Measurements from ENCODE around the gene TULP3. TPM values are rescaled to one million over a fixed set of nuclear protein-coding genes. Genes with fewer than 3 reads are reported as not detected.
A peak's percentile ranks its signal among the peaks of the same experiment; 100 is the strongest.

TULP3 gene
- total and polyA plus RNA-seq, 2 donors (not counting 1 experiment from before 2014, with no cell fraction given) = 39.3 to 47.0 TPM

- H3K79me2 ChIP-seq (ENCODE audit: control insufficient read depth, insufficient read depth, low read length) = peaks cover 61% of the 10 kb centered on the region
- no peak overlapping the region for H3K9ac ChIP-seq (ENCODE audit: insufficient read depth, low read length)
These were observed 4.4 kb downstream of the TULP3 start for GRCh38 chr12:2895051-2895451.

GRCh38 chr12:2895511-2895910, 4.8 kb downstream of the TULP3 start:
- Histone ChIP-seq H3K79me2 (ENCODE audit: control insufficient read depth, insufficient read depth, low read length) (peaks cover 63% of the 10 kb centered on the region), H3K27ac (ENCODE audit: insufficient read depth, low read length) (no peak overlapping the region), H3K9ac (ENCODE audit: insufficient read depth, low read length) (no peak overlapping the region), H4K20me1 (ENCODE audit: control insufficient read depth, extremely low read depth, insufficient read depth, low read length) (no peaks in the 10 kb centered on the region), H3K4me1 (ENCODE audit: control insufficient read depth, extremely low read depth, insufficient read depth, low read length) (peaks cover 2% of the 10 kb centered on the region), H2AFZ (ENCODE audit: low read length) (no peak overlapping the region), H3K4me2 (ENCODE audit: extremely low read depth, insufficient read depth, low read length) (no peak overlapping the region), H3K4me3 (replicated peaks in 1 of 4; ENCODE audit: control extremely low read depth in 1 of 4, insufficient read depth in 1 of 4, low read depth in 3 of 4, low read length in 4 of 4) (no peak overlapping the region), H3K36me3 (ENCODE audit: control insufficient read depth, insufficient read depth, low read length) (peaks cover 1% of the 10 kb centered on the region), H3K9me3 (ENCODE audit: control insufficient read depth, insufficient read depth, low read depth, low read length) (no peaks in the 10 kb centered on the region), H3K27me3 (ENCODE audit: control insufficient read depth, insufficient read depth, low read length) (no peaks in the 10 kb centered on the region)
- TF ChIP-seq, protein P1, sequence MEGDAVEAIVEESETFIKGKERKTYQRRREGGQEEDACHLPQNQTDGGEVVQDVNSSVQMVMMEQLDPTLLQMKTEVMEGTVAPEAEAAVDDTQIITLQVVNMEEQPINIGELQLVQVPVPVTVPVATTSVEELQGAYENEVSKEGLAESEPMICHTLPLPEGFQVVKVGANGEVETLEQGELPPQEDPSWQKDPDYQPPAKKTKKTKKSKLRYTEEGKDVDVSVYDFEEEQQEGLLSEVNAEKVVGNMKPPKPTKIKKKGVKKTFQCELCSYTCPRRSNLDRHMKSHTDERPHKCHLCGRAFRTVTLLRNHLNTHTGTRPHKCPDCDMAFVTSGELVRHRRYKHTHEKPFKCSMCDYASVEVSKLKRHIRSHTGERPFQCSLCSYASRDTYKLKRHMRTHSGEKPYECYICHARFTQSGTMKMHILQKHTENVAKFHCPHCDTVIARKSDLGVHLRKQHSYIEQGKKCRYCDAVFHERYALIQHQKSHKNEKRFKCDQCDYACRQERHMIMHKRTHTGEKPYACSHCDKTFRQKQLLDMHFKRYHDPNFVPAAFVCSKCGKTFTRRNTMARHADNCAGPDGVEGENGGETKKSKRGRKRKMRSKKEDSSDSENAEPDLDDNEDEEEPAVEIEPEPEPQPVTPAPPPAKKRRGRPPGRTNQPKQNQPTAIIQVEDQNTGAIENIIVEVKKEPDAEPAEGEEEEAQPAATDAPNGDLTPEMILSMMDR (conservative IDR thresholded peaks at IDR 0.05 in 1 of 2, IDR thresholded peaks at IDR 0.05 in 1 of 2; ENCODE audit: low read depth in 1 of 2, low read length in 2 of 2) = no peak
- no peak for TF ChIP-seq EZH2 (IDR thresholded peaks at IDR 0.05; ENCODE audit: low read length, missing control alignments)
- DNase-seq (ENCODE audit: low read depth in 2 of 2) = no peak

More at GRCh38 chr12:2895051-2895451, 4.4 kb downstream of the TULP3 start:
- H4K20me1 ChIP-seq (ENCODE audit: control insufficient read depth, extremely low read depth, insufficient read depth, low read length) = no peaks in the 10 kb centered on the region
- H3K9me3 ChIP-seq (ENCODE audit: control insufficient read depth, insufficient read depth, low read depth, low read length) = no peaks in the 10 kb centered on the region
- no peak overlapping the region for H3K4me3 ChIP-seq (replicated peaks in 1 of 4; ENCODE audit: control extremely low read depth in 1 of 4, insufficient read depth in 1 of 4, low read depth in 3 of 4, low read length in 4 of 4)
- H3K36me3 ChIP-seq (ENCODE audit: control insufficient read depth, insufficient read depth, low read length) = peaks cover 1% of the 10 kb centered on the region
- peaks cover 5% of the 10 kb centered on the region for H3K4me1 ChIP-seq (ENCODE audit: control insufficient read depth, extremely low read depth, insufficient read depth, low read length)
- DNase-seq (ENCODE audit: low read depth in 2 of 2) = peak; percentile 13 to 14
- H3K4me2 ChIP-seq (ENCODE audit: extremely low read depth, insufficient read depth, low read length) = no peak overlapping the region
- H3K27ac ChIP-seq (ENCODE audit: insufficient read depth, low read length) = peak overlapping the region; percentile 7
- no peaks in the 10 kb centered on the region for H3K27me3 ChIP-seq (ENCODE audit: control insufficient read depth, insufficient read depth, low read length)
- no peak for TF ChIP-seq EZH2 (IDR thresholded peaks at IDR 0.05; ENCODE audit: low read length, missing control alignments)
- TF ChIP-seq, protein P1 (conservative IDR thresholded peaks at IDR 0.05 in 1 of 2, IDR thresholded peaks at IDR 0.05 in 1 of 2; ENCODE audit: low read depth in 1 of 2, low read length in 2 of 2) = no peak
- H2AFZ ChIP-seq (ENCODE audit: low read length) = no peak overlapping the region

DNA sequence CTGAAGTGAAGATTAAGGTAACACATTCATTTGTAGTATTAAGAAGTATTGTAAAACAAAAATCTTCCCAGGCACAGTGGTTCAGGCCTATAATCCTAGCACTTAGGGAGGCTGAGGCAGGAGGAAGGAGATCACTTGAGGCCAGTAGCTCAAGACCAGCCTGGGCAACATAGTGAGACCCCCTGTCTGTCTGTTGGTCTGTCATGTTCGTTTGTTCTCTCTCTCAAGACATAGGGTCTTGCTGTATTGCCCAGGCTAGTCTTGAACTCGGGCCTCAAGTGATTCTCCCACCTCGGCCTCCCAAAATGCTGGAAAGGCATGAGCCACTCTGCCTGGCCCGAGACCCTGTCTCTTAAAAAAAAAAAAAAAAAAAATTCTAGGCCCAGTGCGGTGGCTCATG, 6.7 kb downstream of the TULP3 start:
- Histone ChIP-seq H3K79me2 (ENCODE audit: control insufficient read depth, insufficient read depth, low read length) (peaks cover 57% of the 10 kb centered on the region), H3K27ac (ENCODE audit: insufficient read depth, low read length) (no peak overlapping the region), H2AFZ (ENCODE audit: low read length) (no peak overlapping the region), H3K4me3 (replicated peaks in 1 of 4; ENCODE audit: control extremely low read depth in 1 of 4, insufficient read depth in 1 of 4, low read depth in 3 of 4, low read length in 4 of 4) (no peak overlapping the region), H3K9ac (ENCODE audit: insufficient read depth, low read length) (no peak overlapping the region), H3K36me3 (ENCODE audit: control insufficient read depth, insufficient read depth, low read length) (peaks cover 1% of the 10 kb centered on the region), H3K9me3 (ENCODE audit: control insufficient read depth, insufficient read depth, low read depth, low read length) (no peaks in the 10 kb centered on the region), H3K4me2 (ENCODE audit: extremely low read depth, insufficient read depth, low read length) (no peak overlapping the region), H3K27me3 (ENCODE audit: control insufficient read depth, insufficient read depth, low read length) (no peaks in the 10 kb centered on the region), H3K4me1 (ENCODE audit: control insufficient read depth, extremely low read depth, insufficient read depth, low read length) (peaks cover 2% of the 10 kb centered on the region), H4K20me1 (ENCODE audit: control insufficient read depth, extremely low read depth, insufficient read depth, low read length) (peaks cover under 1% of the 10 kb centered on the region)
- DNase-seq (ENCODE audit: low read depth in 2 of 2) = no peak
- TF ChIP-seq, protein P1 (conservative IDR thresholded peaks at IDR 0.05 in 1 of 2, IDR thresholded peaks at IDR 0.05 in 1 of 2; ENCODE audit: low read depth in 1 of 2, low read length in 2 of 2) = no peak
- TF ChIP-seq EZH2 (IDR thresholded peaks at IDR 0.05; ENCODE audit: low read length, missing control alignments) = no peak
